Measurements from ENCODE around the gene SPPL2A.

Gene SPPL2A

DNA sequence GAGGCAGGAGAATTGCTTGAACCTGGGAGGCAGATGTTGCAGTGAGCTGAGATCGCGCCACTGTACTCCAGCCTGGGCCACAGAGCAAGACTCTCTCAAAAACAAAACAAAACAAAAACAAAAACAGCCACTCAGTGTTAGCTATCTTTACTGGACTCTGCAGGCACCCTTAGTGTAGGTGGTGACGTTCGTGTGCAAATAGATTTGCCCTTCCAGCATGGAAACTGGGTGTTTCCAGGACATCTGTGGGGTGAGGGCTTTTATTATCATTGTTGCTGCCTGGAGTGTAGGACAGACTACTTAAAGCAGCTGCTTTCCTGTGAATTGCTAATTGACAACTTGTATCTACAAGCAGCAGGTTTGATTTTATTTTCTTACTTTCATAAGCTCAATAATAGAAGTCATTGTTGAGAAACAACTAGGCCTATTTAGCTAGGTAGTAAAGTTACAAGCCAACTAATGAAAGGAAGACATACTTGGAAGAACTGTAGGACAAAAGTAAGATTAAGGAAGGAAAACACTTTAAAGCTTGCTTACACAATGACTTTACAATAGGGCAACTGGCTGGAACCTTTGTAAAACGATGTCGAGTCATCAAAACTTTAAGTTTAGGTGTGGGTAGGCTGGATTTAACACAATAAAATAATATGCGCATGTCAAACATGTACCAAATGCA is 25.4 kb upstream of the SPPL2A start:
- no peaks in the 10 kb centered on the region for H3K36me3 ChIP-seq (ENCODE audit: insufficient read depth, low read length)
- H3K4me1 ChIP-seq (ENCODE audit: insufficient read depth, low read length, severe bottlenecking), result no peaks in the 10 kb centered on the region
- no peak for TF ChIP-seq EZH2 (IDR thresholded peaks at IDR 0.05; ENCODE audit: borderline replicate concordance, low read length)
- TF ChIP-seq, protein P1, sequence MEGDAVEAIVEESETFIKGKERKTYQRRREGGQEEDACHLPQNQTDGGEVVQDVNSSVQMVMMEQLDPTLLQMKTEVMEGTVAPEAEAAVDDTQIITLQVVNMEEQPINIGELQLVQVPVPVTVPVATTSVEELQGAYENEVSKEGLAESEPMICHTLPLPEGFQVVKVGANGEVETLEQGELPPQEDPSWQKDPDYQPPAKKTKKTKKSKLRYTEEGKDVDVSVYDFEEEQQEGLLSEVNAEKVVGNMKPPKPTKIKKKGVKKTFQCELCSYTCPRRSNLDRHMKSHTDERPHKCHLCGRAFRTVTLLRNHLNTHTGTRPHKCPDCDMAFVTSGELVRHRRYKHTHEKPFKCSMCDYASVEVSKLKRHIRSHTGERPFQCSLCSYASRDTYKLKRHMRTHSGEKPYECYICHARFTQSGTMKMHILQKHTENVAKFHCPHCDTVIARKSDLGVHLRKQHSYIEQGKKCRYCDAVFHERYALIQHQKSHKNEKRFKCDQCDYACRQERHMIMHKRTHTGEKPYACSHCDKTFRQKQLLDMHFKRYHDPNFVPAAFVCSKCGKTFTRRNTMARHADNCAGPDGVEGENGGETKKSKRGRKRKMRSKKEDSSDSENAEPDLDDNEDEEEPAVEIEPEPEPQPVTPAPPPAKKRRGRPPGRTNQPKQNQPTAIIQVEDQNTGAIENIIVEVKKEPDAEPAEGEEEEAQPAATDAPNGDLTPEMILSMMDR (IDR thresholded peaks at IDR 0.05; ENCODE audit: low read length), result no peak
- H3K9ac ChIP-seq (ENCODE audit: low read length), result no peak overlapping the region
- no peak overlapping the region for H3K4me3 ChIP-seq (ENCODE audit: low read depth, low read length, poor library complexity, severe bottlenecking)
- H3K27me3 ChIP-seq (ENCODE audit: insufficient read depth, low read length), result no peaks in the 10 kb centered on the region
- no peaks in the 10 kb centered on the region for H3K9me2 ChIP-seq (ENCODE audit: low read depth, low read length)
- no peaks in the 10 kb centered on the region for H4K20me1 ChIP-seq (ENCODE audit: insufficient read depth, low read length)
- no peaks in the 10 kb centered on the region for H3K9me3 ChIP-seq (ENCODE audit: low read length)
- H3K27ac ChIP-seq (ENCODE audit: low read depth, low read length, poor library complexity, severe bottlenecking), result no peak overlapping the region
- H2AFZ ChIP-seq (ENCODE audit: low read length), result no peak overlapping the region
- no peaks in the 10 kb centered on the region for H3F3A ChIP-seq (ENCODE audit: insufficient read depth, low read length)
- no peak overlapping the region for H3K4me2 ChIP-seq (ENCODE audit: low read length)
- H3K79me2 ChIP-seq (ENCODE audit: insufficient read depth, low read length), result no peaks in the 10 kb centered on the region

DNA sequence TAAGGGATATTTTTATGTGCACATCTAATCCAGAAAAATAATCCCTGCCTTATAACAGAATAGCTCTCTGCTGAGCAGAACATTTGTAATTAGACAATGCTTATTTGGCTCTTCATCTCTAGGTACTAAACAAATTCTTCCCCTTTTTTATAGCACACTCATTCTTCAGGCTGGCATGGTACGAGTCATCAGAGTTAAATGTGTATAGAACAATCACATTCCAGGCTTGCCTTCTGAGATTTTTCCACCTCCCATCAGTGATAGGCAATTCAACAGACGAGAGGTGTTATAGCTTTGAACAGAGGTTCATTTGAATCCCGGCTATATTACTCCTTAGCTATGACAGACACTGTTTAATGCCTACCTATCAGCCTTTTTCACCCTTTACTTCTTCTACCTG is 21.4 kb upstream of the SPPL2A start:
- Histone ChIP-seq H4K20me1 (ENCODE audit: insufficient read depth, low read length) (no peaks in the 10 kb centered on the region), H3K27ac (ENCODE audit: low read depth, low read length, poor library complexity, severe bottlenecking) (no peak overlapping the region), H3K9me3 (ENCODE audit: low read length) (no peaks in the 10 kb centered on the region), H3K27me3 (ENCODE audit: insufficient read depth, low read length) (no peaks in the 10 kb centered on the region), H2AFZ (ENCODE audit: low read length) (no peak overlapping the region), H3K4me1 (ENCODE audit: insufficient read depth, low read length, severe bottlenecking) (no peaks in the 10 kb centered on the region), H3K9me2 (ENCODE audit: low read depth, low read length) (no peaks in the 10 kb centered on the region), H3K79me2 (ENCODE audit: insufficient read depth, low read length) (no peaks in the 10 kb centered on the region), H3K9ac (ENCODE audit: low read length) (no peak overlapping the region), H3F3A (ENCODE audit: insufficient read depth, low read length) (no peaks in the 10 kb centered on the region), H3K36me3 (ENCODE audit: insufficient read depth, low read length) (no peaks in the 10 kb centered on the region), H3K4me3 (ENCODE audit: low read depth, low read length, poor library complexity, severe bottlenecking) (no peak overlapping the region), H3K4me2 (ENCODE audit: low read length) (no peak overlapping the region)
- no peak for TF ChIP-seq EZH2 (IDR thresholded peaks at IDR 0.05; ENCODE audit: borderline replicate concordance, low read length)
- TF ChIP-seq, protein P1 (IDR thresholded peaks at IDR 0.05; ENCODE audit: low read length), result no peak

DNA sequence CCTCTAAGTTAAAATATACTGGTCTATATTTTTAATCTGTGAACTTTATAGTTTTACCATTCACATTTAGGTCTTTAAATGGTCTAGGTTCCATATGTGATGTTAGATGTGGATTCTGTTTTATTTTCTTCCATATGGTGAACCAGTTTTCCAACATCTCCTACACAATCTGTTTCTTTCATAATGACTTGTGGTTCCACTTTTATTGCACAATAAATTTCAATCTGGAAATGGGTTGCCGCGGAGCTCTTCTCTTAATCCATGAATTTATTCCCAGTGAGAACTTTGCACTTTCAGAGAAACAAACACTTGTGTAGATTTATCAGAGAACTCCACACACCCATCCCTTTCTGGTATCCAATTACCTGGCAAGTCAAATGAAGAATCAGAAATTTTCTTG is 20.9 kb upstream of the SPPL2A start:
- Histone ChIP-seq H2AFZ (ENCODE audit: low read length) (no peak overlapping the region), H3K4me1 (ENCODE audit: insufficient read depth, low read length, severe bottlenecking) (no peaks in the 10 kb centered on the region), H4K20me1 (ENCODE audit: insufficient read depth, low read length) (no peaks in the 10 kb centered on the region), H3K27me3 (ENCODE audit: insufficient read depth, low read length) (no peaks in the 10 kb centered on the region), H3K4me2 (ENCODE audit: low read length) (no peak overlapping the region), H3K9me3 (ENCODE audit: low read length) (no peaks in the 10 kb centered on the region), H3F3A (ENCODE audit: insufficient read depth, low read length) (no peaks in the 10 kb centered on the region), H3K79me2 (ENCODE audit: insufficient read depth, low read length) (no peaks in the 10 kb centered on the region), H3K27ac (ENCODE audit: low read depth, low read length, poor library complexity, severe bottlenecking) (no peak overlapping the region), H3K9ac (ENCODE audit: low read length) (no peak overlapping the region), H3K9me2 (ENCODE audit: low read depth, low read length) (no peaks in the 10 kb centered on the region), H3K4me3 (ENCODE audit: low read depth, low read length, poor library complexity, severe bottlenecking) (no peak overlapping the region), H3K36me3 (ENCODE audit: insufficient read depth, low read length) (no peaks in the 10 kb centered on the region)
- TF ChIP-seq, protein P1 (IDR thresholded peaks at IDR 0.05; ENCODE audit: low read length), result no peak
- no peak for TF ChIP-seq EZH2 (IDR thresholded peaks at IDR 0.05; ENCODE audit: borderline replicate concordance, low read length)

Measured in OCI-LY1 (cell line).